OCI-LY3 (cell line): ENCODE data around the gene RXFP4.

Experiments
- H2AFZ ChIP-seq: fragments of 200-600, 300-600 bp; shearing (Covaris generic); 2 replicates; pipeline ENCODE4 v1.6.0; 2014; ENCODE audit warnings: antibody characterized with exemption, low read depth, low read length
- H3K27ac ChIP-seq: fragments of 200-600, 300-600 bp; sonication (generic); 2 replicates; pipeline ENCODE4 v1.5.1; 2014; ENCODE audit warnings: mild to moderate bottlenecking, low read length, moderate library complexity, mixed read lengths
- H3K27me3 ChIP-seq: fragments of 200-600, 300-600 bp; sonication (generic); 2 replicates; pipeline ENCODE4 v1.6.1; 2014; ENCODE audit warnings: low read depth, low read length, mixed read lengths
- H3K36me3 ChIP-seq: fragments of 200-600, 300-600 bp; sonication (generic); replicated peaks from 2 replicates; pipeline ENCODE3; 2014; ENCODE audit warnings: low read depth, low read length, mixed read lengths
- H3K4me1 ChIP-seq: fragments of 300-600, 200-600 bp; sonication (generic); 2 replicates; pipeline ENCODE4 v1.6.1; 2014; ENCODE audit warnings: low read length, mixed read lengths
- H3K4me2 ChIP-seq: fragments of 200-600, 300-600 bp; sonication (generic); 2 replicates; pipeline ENCODE4 v1.6.1; 2014; ENCODE audit warnings: low read length, mixed read lengths
- H3K4me3 ChIP-seq: fragments of 300-600, 200-600 bp; sonication (generic); 2 replicates; pipeline ENCODE4 v1.5.1; 2014; ENCODE audit warnings: antibody characterized with exemption, mild to moderate bottlenecking, low read length, moderate library complexity
- H3K79me2 ChIP-seq: fragments of 300-600, 200-600 bp; shearing (Covaris generic); 2 replicates; pipeline ENCODE4 v1.6.1; 2014; ENCODE audit warnings: mild to moderate bottlenecking, low read length, mixed read lengths
- H3K9ac ChIP-seq: fragments of 300-600, 200-600 bp; shearing (Covaris generic); 2 replicates; pipeline ENCODE4 v1.6.0; 2014; ENCODE audit warnings: mild to moderate bottlenecking, low read length, moderate library complexity
- H3K9me3 ChIP-seq: fragments of 200-600, 300-600 bp; shearing (Covaris generic); 2 replicates; pipeline ENCODE4 v1.6.1; 2014; ENCODE audit warnings: low read length, mixed read lengths; ENCODE audit not compliant: insufficient read depth
- H4K20me1 ChIP-seq: fragments of 200-600, 300-600 bp; sonication (generic); 2 replicates; pipeline ENCODE4 v1.6.1; 2016; ENCODE audit warnings: low read length, mixed read lengths; ENCODE audit not compliant: insufficient read depth
- CTCF ChIP-seq: fragments of 200-600, 300-600 bp; sonication (generic); IDR thresholded peaks from 2 replicates; pipeline ENCODE4 v1.5.1; 2014; ENCODE audit warnings: antibody characterized with exemption, low read length, low read depth
- EZH2phosphoT487 ChIP-seq: fragments of 200-600 bp; shearing (Covaris generic); IDR thresholded peaks from 2 replicates; pipeline ENCODE4 v1.6.1; 2018; ENCODE audit warnings: antibody characterized with exemption, mixed run types, low read depth

RXFP4 gene

GRCh38 chr1:155979597-155980343 lies 38.3 kb downstream of the RXFP4 start:
- H3K79me2 ChIP-seq, result peaks cover 72% of the 10 kb centered on the region
- H3K4me2 ChIP-seq, result peak overlapping the region; percentile 95
- peaks cover 31% of the 10 kb centered on the region for H3K36me3 ChIP-seq
- peak overlapping the region; percentile 89 for H3K27ac ChIP-seq
- no peaks in the 10 kb centered on the region for H3K27me3 ChIP-seq
- H2AFZ ChIP-seq, result no peak overlapping the region
- peak overlapping the region; percentile 95 for H3K4me3 ChIP-seq
- H3K9ac ChIP-seq, result peak overlapping the region; percentile 100
- TF ChIP-seq EZH2phosphoT487, result no peak
- TF ChIP-seq CTCF, result no peak
- H4K20me1 ChIP-seq, result peaks cover 28% of the 10 kb centered on the region
- peaks cover 57% of the 10 kb centered on the region for H3K4me1 ChIP-seq
- no peaks in the 10 kb centered on the region for H3K9me3 ChIP-seq

GRCh38 chr1:155981266-155982088 lies 40.0 kb downstream of the RXFP4 start:
- Histone ChIP-seq H2AFZ (no peak overlapping the region), H3K4me3 (peak overlapping the region; percentile 95), H3K9me3 (no peaks in the 10 kb centered on the region), H3K9ac (peak overlapping the region; percentile 100), H3K36me3 (peaks cover 20% of the 10 kb centered on the region), H3K4me1 (peaks cover 44% of the 10 kb centered on the region), H3K79me2 (peaks cover 55% of the 10 kb centered on the region), H4K20me1 (peaks cover 11% of the 10 kb centered on the region), H3K4me2 (peak overlapping the region; percentile 95), H3K27ac (peak overlapping the region; percentile 89), H3K27me3 (no peaks in the 10 kb centered on the region)
- TF ChIP-seq EZH2phosphoT487 (no peak), CTCF (no peak)

- Histone ChIP-seq H3K79me2 (peaks cover 49% of the 10 kb centered on the region), H3K27me3 (no peaks in the 10 kb centered on the region), H3K36me3 (peaks cover 13% of the 10 kb centered on the region), H3K9me3 (no peaks in the 10 kb centered on the region), H3K4me1 (peaks cover 44% of the 10 kb centered on the region), H4K20me1 (peaks cover 5% of the 10 kb centered on the region), H3K4me3 (no peak overlapping the region), H3K27ac (no peak overlapping the region; the same call in 1 of the 2 replicates), H3K4me2 (peak overlapping the region; percentile 95), H2AFZ (no peak overlapping the region), H3K9ac (no peak overlapping the region)
- TF ChIP-seq EZH2phosphoT487 (no peak), CTCF (no peak)
Measured at GRCh38 chr1:155982106-155982505, 40.7 kb downstream of the RXFP4 start.
